Activated T-cell treated with anti-CD3 and anti-CD28 coated beads, Interleukin-2, amount 50 U/mL, for 72 hours (primary cell): Measurements from ENCODE around the gene CABLES2. TPM values are rescaled to one million over a fixed set of nuclear protein-coding genes. Genes with fewer than 3 reads are reported as not detected.

Source experiments
- ATAC-seq, 2 donors: fragments of 150-1000 bp; cut with Tn5 transposase; replicated peaks in 1 of 2; 2 replicates each; pipeline ENCODE4 v1.10.0; 2021; ENCODE audit warnings: moderate library complexity in 2 of 2, mild to moderate bottlenecking in 1 of 2
- DNase-seq, 2 donors: peaks; one replicate each; pipeline ENCODE4 v3.0.0; 2021 to 2022; ENCODE audit warnings: mixed read lengths in 1 of 2
- H3K27ac Mint-ChIP-seq: one replicate; pipeline ENCODE4 v1.8.0; 2022; ENCODE audit warnings: mild to moderate bottlenecking, moderate library complexity, mixed read lengths
- H3K27me3 Mint-ChIP-seq: one replicate; pipeline ENCODE4 v1.8.0; 2022; ENCODE audit warnings: low read depth, mixed read lengths
- H3K36me3 Mint-ChIP-seq, 2 donors: one replicate each; pipeline ENCODE4 v1.8.0; 2022; ENCODE audit warnings: mixed read lengths in 2 of 2, mild to moderate bottlenecking in 1 of 2; ENCODE audit not compliant: insufficient read depth in 2 of 2
- H3K4me1 Mint-ChIP-seq: one replicate; pipeline ENCODE4 v1.8.0; 2022; ENCODE audit warnings: low read depth, mixed read lengths
- H3K4me3 Mint-ChIP-seq, 2 donors: one replicate each; pipeline ENCODE4 v1.8.0; 2022; ENCODE audit warnings: mild to moderate bottlenecking in 2 of 2, mixed read lengths in 2 of 2, moderate library complexity in 2 of 2
- H3K9me3 Mint-ChIP-seq, 2 donors: one replicate each; pipeline ENCODE4 v1.8.0; 2022; ENCODE audit warnings: mixed read lengths in 2 of 2
- total RNA-seq, 2 donors: library from RNA; stranded (reverse); gene quantifications; one replicate each; pipeline ENCODE4 v1.2.3, GENCODE V29; 2022

The CABLES2 gene
- total RNA-seq, 2 donors from 2014 or later: 7.1 to 8.3 TPM

DNA sequence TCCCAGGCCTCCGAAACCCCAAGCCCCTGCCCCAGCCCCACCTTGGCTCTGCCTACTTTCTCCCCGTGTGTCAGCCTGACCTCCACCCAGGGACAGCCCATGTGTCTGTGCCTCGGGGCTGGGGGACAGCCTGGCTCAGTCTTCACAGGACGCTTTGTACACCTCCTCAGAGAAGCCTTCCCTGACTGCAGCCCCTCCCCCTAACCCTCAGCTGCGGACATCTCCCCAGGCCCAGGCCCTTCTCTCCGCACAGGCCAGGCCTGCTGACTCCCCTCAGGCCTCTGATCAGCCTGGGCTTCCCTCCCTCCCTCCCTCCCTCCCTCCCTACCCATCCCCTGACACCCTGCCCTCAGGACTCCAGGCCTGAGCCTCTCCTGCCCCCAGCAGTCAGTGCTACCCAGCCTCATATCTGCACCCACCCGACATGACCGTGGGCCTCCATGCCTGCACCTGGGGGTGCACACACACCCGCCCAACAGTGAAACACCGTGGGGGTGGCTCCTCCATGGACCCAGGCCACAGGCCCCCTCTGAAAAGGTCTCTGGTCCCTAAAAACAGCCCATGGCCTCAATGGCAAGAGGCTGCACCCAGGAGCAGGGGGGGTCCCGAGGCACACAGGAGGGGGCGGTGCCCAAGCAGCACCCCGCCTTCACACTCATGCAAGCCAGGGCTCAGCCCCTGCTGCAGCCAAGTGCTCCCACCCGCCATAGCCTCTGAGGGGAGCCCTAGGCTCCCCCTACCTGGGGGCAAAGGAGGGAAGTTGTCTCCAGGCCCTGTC, 52.9 kb downstream of the CABLES2 start:
- no peaks in the 10 kb centered on the region for H3K4me1 Mint-ChIP-seq
- no peak overlapping the region for H3K4me3 Mint-ChIP-seq
- DNase-seq (no peak), ATAC-seq (no peak)
- H3K36me3 Mint-ChIP-seq: peaks cover 2% of the 10 kb centered on the region in 2 donors
- no peak overlapping the region for H3K27ac Mint-ChIP-seq
- no peaks in the 10 kb centered on the region for H3K27me3 Mint-ChIP-seq
- H3K9me3 Mint-ChIP-seq: peaks cover 2% of the 10 kb centered on the region in 2 donors

DNA sequence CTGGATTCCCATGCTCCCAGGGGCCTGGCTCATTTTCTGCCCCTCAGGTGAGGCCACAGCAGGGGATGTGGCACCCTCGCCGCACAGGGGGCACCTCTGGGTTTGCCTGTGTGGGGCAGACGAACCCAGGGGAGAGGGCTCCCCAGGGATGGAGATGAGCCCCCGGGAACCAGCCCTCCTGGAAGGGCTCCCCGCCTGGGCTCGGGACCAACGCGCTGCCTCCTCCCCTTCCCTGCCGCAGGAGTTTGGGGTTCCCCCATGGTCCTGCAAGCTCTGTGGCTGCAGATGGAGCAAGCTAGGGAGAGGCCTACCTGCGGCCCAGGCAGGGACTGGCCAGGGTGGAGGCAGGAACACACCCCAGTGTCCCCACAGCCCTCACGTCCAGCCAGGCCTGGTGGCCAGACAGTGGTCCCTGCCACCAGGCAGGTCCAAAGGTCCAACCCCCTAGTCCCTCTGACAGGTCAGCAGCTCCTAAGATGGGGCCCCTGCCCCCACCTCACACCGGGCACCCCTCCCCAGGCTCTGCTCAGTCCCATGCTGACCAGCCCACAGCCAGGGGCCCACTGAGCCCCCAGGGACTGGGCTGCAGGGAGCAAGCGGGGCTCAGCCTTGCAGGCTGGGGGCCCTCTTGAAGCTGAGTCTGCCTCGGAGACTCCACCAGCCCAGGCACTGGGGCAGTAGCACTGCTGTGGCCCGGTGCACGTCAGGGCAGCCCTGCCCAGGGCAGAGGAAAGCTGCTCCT, 53.6 kb downstream of the CABLES2 start:
- H3K36me3 Mint-ChIP-seq: peaks cover 4 to 5% of the 10 kb centered on the region in 2 donors
- no peaks in the 10 kb centered on the region for H3K27me3 Mint-ChIP-seq

DNA sequence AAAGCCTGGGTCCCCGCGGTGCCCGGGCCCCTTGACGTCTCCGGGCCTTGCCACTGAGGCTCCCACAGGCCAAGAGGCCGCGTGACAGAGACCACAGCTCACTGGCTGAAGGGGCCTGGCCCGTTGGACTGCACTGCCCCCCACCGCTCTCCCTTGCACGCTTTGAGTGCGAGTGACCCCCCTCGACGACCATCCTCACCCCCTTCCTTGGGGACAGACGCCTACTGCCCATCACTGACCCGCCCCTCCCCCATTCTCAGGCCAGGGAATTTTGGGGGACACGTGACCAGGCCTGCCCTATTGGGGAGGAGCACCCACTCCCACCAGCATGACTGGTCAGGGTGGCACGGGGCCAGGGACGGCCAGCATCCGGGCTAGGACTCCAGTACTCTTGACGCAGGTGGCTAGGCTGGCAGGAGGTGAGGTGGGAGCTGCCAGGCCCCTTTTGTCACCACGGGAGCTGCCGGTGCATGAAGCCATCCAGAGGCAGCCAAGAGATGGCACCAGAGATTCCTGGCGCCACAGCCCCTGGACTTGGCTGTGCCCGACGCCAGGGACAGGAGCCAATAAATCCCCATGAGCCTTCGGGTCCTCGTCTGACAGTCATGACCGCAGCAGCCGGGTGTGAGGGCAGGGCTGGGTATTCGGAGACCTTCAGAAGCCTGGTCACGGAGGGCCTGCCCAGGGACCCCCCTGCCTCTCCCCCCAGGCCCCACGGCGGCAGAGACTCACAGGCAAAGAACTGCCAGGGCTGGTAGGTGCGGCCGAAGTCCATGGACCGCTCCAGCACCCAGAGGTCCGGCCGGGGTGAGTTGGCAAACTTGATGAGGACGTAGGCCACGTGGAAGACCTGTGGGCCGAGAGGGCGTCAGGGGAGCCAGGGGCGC, 54.4 kb downstream of the CABLES2 start:
- DNase-seq (no peak), ATAC-seq (no peak)
- H3K36me3 Mint-ChIP-seq: peaks cover 5 to 6% of the 10 kb centered on the region in 2 donors
- no peak overlapping the region for H3K27ac Mint-ChIP-seq
- H3K4me1 Mint-ChIP-seq: no peaks in the 10 kb centered on the region
- H3K27me3 Mint-ChIP-seq: no peaks in the 10 kb centered on the region
- H3K4me3 Mint-ChIP-seq: no peak overlapping the region
- H3K9me3 Mint-ChIP-seq: peaks cover 4 to 7% of the 10 kb centered on the region in 2 donors

More for the DNA sequence above, 53.6 kb downstream of the CABLES2 start:
- no peaks in the 10 kb centered on the region for H3K4me1 Mint-ChIP-seq
- ATAC-seq (no peak), DNase-seq (no peak)
- H3K4me3 Mint-ChIP-seq: no peak overlapping the region
- H3K9me3 Mint-ChIP-seq: peaks cover 4 to 5% of the 10 kb centered on the region in 2 donors
- no peak overlapping the region for H3K27ac Mint-ChIP-seq

DNA sequence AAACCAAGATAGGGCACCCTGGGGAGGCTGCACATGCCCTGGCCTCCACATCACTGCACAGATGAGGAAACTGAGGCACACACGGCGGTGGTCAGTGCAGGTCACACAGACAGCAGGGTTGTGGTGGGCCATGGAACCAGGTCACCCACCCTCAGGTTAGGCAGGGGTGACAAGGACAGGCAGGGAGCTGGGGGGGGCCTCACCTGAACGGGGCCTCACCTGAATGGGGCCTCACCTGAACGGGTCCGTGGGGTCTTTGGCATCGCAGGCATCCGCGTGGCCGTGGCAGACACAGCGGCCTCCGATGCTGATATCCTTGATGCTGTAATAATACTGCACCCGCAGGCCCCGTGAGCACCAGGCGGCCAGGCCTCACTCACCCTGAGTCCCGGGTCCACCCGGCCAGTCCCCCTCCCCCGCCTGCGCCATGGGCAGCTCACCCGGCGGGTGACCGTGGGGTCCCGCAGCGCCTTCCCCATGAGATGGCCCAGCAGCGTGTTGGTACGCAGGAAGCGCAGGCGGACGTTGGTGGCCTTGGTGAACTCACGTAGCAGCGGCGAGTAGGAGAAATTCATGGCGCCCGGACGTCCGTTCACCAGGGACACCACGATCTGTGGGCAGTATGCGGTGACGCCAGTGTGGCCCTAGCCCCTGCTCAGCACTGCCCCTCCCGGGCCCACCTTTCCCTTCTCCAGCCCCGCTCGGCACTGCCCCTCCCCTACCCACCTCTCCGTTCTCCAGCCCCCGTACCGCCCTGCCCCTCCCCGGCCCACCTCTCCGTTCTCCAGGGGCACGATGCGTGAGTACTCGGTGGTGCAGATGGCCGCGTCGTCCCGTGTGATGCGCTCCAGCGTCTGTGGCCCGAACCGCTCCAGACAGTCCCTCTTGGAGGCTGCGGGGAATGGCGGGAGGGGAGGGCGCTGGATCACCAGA, 55.4 kb downstream of the CABLES2 start:
- no peaks in the 10 kb centered on the region for H3K27me3 Mint-ChIP-seq
- peaks cover 4 to 7% of the 10 kb centered on the region in 2 donors for H3K9me3 Mint-ChIP-seq
- DNase-seq: no peak
- H3K27ac Mint-ChIP-seq: no peak overlapping the region
- no peak overlapping the region for H3K4me3 Mint-ChIP-seq
- peaks cover 5 to 6% of the 10 kb centered on the region in 2 donors for H3K36me3 Mint-ChIP-seq
- ATAC-seq: no peak
- H3K4me1 Mint-ChIP-seq: no peaks in the 10 kb centered on the region

DNA sequence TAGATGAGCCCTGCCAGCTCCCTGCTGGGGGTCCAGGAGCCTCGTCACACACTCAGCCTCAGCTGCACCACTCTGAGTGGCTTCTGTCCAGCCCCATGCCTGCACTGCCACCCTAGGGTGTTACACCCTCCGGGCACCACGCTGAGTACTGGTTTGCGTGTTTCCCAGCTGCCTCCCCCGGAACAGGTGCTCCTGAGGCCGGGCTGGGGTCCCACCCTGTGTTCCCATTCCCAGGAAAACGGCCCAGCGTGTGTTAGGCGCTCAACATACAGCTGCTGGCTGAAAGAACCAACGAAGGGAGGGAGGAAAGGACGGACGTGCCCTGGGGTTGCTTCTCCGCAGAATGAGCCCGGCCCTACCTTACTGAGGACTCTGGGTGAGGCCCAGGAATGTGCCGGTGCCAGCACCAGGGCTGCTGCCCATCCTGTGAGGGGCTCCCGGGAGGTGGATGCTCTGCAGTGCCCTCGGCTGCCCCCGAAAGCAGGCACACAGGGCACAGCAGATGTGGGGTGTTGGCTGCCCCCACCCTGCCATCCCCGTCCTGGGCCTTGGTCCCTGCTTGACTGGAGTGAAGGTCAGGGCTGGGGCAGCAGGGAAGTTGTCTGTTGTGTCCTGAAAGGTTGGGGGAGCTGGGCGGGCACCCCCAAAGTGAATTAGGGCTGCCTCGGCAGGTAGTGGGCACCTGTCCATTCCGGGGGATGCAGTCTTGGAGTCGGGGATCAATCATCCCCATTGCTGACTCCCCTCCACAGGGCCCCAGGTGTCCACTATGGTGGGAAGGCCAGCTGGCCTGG, 56.3 kb downstream of the CABLES2 start:
- DNase-seq (no peak), ATAC-seq (no peak)
- Mint-ChIP-seq H3K4me3 (no peak overlapping the region), H3K36me3 (peaks cover 5 to 6% of the 10 kb centered on the region in 2 donors), H3K27me3 (no peaks in the 10 kb centered on the region), H3K27ac (no peak overlapping the region), H3K9me3 (peaks cover 4 to 7% of the 10 kb centered on the region in 2 donors), H3K4me1 (no peaks in the 10 kb centered on the region)

DNA sequence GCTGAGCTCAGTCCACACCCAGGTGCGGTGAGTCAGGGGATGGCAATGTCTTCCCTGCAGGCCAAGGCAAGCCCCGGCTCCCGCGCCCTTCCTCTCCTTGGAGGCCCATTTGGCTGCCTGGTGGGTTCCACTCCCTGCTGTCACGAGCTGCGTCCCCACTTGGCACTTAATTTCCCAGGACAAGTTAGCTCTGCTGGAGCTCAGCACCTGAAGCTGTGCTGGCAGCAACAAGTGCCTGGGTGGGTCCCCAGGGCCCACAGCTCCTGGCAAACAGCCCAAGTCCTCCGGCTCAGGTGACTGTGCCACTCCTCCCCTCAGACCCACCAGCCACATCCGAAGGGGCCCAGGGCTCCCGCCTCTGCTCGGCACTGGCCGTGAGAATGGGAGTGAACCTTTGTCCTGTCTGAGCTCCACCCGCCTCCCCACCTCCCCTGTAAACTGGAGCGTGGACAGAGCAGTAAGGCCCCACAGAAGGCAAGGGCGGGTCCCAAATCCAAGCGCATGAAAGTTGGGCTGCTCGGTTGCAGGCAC, 56.9 kb downstream of the CABLES2 start:
- Mint-ChIP-seq H3K4me1 (no peaks in the 10 kb centered on the region), H3K9me3 (peaks cover 4 to 7% of the 10 kb centered on the region in 2 donors), H3K4me3 (no peak overlapping the region), H3K27me3 (no peaks in the 10 kb centered on the region), H3K36me3 (peaks cover 5 to 6% of the 10 kb centered on the region in 2 donors), H3K27ac (no peak overlapping the region)
- no peak for ATAC-seq
- DNase-seq: no peak

DNA sequence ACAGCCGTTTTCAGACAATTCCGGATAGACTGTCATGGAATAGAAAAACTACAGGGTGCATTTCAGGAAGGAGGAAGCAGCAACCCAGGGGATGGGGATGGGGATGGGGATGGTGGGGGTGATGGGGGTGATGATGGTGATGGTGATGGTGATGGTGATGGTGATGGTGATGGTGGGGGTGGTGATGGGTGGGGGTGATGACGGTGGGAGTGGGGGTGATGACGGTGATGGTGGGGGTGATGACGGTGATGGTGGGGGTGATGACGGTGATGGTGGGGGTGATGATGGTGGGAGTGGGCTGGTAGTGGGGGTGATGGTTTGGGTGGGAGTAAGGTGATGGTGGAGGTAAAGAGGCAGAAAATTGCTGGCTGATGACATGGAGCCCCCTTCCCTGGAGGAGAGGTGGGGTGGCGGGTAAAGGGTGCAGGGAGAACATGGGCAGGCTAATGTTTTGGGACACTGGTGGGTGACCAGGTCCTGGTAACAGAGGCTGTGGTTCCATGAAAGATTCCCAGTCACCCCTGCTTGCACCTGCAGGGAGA, 57.5 kb downstream of the CABLES2 start:
- no peaks in the 10 kb centered on the region for H3K4me1 Mint-ChIP-seq
- ATAC-seq (no peak), DNase-seq (no peak)
- H3K9me3 Mint-ChIP-seq: peaks cover 4 to 7% of the 10 kb centered on the region in 2 donors
- peaks cover 5 to 6% of the 10 kb centered on the region in 2 donors for H3K36me3 Mint-ChIP-seq
- no peak overlapping the region for H3K4me3 Mint-ChIP-seq
- no peaks in the 10 kb centered on the region for H3K27me3 Mint-ChIP-seq
- no peak overlapping the region for H3K27ac Mint-ChIP-seq

DNA sequence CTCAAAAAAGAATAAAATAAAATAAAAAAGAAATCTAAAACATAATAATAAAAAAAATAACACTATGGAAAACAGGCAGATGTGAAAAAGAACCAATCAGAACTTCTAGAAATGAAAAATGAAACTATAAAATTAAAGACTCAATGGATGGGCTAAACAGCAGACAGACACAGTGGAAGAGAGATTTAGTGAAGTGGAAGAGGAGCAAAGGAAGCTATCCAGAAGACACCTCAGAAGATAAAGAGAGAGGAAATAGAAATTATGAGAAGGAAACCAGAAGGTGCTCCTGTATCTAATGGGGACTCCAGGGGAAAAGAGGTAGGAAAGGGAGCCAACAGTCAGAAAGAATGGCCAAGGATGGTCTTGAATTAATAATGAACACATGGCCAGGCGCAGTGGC, 58.5 kb downstream of the CABLES2 start:
- Mint-ChIP-seq H3K9me3 (peaks cover 4 to 7% of the 10 kb centered on the region in 2 donors), H3K36me3 (peaks cover 5 to 6% of the 10 kb centered on the region in 2 donors), H3K27me3 (no peaks in the 10 kb centered on the region), H3K27ac (no peak overlapping the region), H3K4me1 (no peaks in the 10 kb centered on the region), H3K4me3 (no peak overlapping the region)
- ATAC-seq (no peak), DNase-seq (no peak)

DNA sequence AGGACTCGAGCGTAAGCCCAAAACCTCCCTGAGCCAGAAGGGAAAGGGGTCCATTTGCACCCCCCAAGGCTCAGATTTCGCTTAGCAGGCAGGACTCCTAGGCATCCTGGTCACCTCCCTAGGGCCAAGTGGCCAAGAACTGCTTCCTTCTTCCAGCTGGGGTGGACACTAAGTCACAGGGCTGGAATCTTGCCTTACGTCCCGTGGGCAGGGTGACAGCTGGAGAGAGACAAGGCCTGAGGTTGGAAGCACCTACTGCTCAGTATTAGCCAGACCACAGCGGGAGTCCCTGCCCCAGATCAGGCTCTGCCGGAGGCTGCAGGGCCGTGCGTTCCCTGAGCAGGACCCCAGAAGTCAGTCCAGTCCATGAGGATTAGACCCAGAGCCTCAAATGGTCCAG, 59.6 kb downstream of the CABLES2 start:
- H3K9me3 Mint-ChIP-seq: peaks cover 4 to 7% of the 10 kb centered on the region in 2 donors
- no peak for DNase-seq
- no peak overlapping the region for H3K4me3 Mint-ChIP-seq
- H3K27me3 Mint-ChIP-seq: no peaks in the 10 kb centered on the region
- H3K27ac Mint-ChIP-seq: no peak overlapping the region
- no peaks in the 10 kb centered on the region for H3K4me1 Mint-ChIP-seq
- ATAC-seq: no peak
- H3K36me3 Mint-ChIP-seq: peaks cover 5 to 6% of the 10 kb centered on the region in 2 donors

DNA sequence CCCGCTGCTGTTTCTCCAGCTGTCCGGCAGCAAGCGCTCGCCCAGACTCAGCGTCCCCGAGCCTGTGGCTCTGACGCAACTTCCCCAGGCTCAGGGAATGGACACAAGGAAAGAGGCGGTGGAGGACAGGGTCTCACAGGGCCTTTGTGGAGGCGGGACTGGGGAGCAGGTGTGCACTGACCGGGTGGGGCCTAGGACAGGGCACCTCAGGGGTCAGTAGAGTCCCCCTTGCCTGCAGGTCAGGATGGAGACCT, 60.0 kb downstream of the CABLES2 start:
- H3K4me3 Mint-ChIP-seq: no peak overlapping the region
- peaks cover 4 to 7% of the 10 kb centered on the region in 2 donors for H3K9me3 Mint-ChIP-seq
- ATAC-seq: no peak
- no peak for DNase-seq
- H3K27me3 Mint-ChIP-seq: no peaks in the 10 kb centered on the region
- peaks cover 5 to 6% of the 10 kb centered on the region in 2 donors for H3K36me3 Mint-ChIP-seq
- H3K4me1 Mint-ChIP-seq: no peaks in the 10 kb centered on the region
- H3K27ac Mint-ChIP-seq: no peak overlapping the region

DNA sequence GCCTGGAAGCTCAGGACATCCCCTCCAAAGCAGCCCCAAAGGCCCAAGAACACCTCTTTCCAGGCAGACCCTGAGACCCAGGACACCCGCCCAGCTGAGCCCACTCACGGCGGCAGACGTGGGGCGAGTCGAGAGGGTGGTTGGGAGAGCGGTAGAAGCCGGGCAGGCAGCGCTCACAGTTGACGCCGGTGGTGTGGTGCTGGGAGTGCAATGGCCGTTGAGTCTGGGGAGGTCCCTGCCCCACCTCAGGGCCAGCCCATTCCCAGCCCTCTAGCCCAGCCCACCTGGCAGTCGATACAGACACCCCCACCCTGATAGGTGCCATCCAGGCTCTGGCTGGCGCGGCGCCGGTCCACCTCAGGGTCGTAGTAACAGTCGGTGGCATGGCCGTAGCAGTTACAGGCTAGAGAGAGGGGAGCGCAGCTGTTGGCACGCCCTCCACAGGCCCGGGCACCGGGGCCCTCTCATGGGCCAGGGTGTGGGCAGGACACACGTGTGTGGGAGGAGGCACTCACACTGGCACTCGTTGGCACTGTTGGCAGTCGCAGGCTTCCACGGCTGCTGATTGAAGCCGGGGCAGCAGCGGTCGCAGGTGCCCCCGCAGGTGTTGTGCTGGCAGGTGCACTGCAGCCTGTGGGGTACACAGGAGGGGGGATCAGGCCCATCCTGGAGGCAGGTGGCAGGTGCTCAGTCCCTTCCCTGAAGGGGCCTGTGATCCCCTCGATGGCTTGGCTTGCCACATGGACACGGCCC, 60.5 kb downstream of the CABLES2 start:
- H3K27ac Mint-ChIP-seq: no peak overlapping the region
- no peak overlapping the region for H3K4me3 Mint-ChIP-seq
- H3K9me3 Mint-ChIP-seq: peaks cover 4 to 7% of the 10 kb centered on the region in 2 donors
- DNase-seq (no peak), ATAC-seq (no peak)
- no peaks in the 10 kb centered on the region for H3K27me3 Mint-ChIP-seq
- peaks cover 5 to 6% of the 10 kb centered on the region in 2 donors for H3K36me3 Mint-ChIP-seq
- no peaks in the 10 kb centered on the region for H3K4me1 Mint-ChIP-seq
